ENCODE measurements around the gene CKS1B. TPM values are rescaled to one million over a fixed set of nuclear protein-coding genes. Genes with fewer than 3 reads are reported as not detected.
A peak's percentile ranks its signal among the peaks of the same experiment; 100 is the strongest.

Gene CKS1B
- total RNA-seq, 6 experiments from 2014 or later: 52.7 to 111 (median 98.8) TPM

GRCh38 chr1:154951901-154952657 lies 22.4 kb upstream of the CKS1B start:
- peaks cover 7% of the 10 kb centered on the region for H3K27me3 Mint-ChIP-seq (ENCODE audit: insufficient read depth)
- H3K27ac Mint-ChIP-seq: no peak overlapping the region
- no peaks in the 10 kb centered on the region for H3K36me3 Mint-ChIP-seq (ENCODE audit: low read depth)
- H3K9me3 Mint-ChIP-seq: no peaks in the 10 kb centered on the region
- no peak overlapping the region for H3K4me3 Mint-ChIP-seq
- H3K4me1 Mint-ChIP-seq (ENCODE audit: low read depth): peaks cover 25% of the 10 kb centered on the region
- no peak for DNase-seq
- no peak for TF ChIP-seq CTCF (IDR thresholded peaks at IDR 0.05)

- DNase-seq: no peak
- H3K9me3 Mint-ChIP-seq: no peaks in the 10 kb centered on the region
- H3K4me3 Mint-ChIP-seq: no peak overlapping the region
- no peaks in the 10 kb centered on the region for H3K36me3 Mint-ChIP-seq (ENCODE audit: low read depth)
- H3K4me1 Mint-ChIP-seq (ENCODE audit: low read depth): peaks cover 31% of the 10 kb centered on the region
- no peak overlapping the region for H3K27ac Mint-ChIP-seq
- peaks cover 4% of the 10 kb centered on the region for H3K27me3 Mint-ChIP-seq (ENCODE audit: insufficient read depth)
- TF ChIP-seq CTCF (IDR thresholded peaks at IDR 0.05): no peak
These were observed 21.8 kb upstream of the CKS1B start for GRCh38 chr1:154952664-154953063.

DNA sequence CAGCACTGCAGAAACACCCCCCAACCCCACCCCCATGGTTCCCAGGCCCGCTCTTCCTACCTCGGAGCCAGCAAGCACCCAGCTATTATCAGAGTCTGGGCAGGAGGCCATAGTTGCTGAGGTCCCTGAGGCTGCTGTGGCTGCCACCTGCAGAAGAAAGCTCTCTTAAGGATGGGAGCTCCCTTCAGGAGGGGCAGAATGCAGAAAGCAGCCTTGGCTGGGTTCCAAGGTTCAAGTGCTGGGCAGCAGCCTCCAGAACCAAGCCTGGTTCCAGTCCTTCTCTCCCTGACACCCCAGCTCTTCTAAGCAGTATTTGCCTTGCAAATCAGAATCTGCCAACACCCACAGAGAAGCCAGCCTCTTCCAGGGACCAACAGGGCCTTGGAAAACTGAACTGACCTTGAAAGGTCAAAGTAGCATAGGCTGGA lies 20.9 kb upstream of the CKS1B start:
- peaks cover 4% of the 10 kb centered on the region for H3K27me3 Mint-ChIP-seq (ENCODE audit: insufficient read depth)
- no peak overlapping the region for H3K4me3 Mint-ChIP-seq
- no peaks in the 10 kb centered on the region for H3K36me3 Mint-ChIP-seq (ENCODE audit: low read depth)
- H3K4me1 Mint-ChIP-seq (ENCODE audit: low read depth): peaks cover 32% of the 10 kb centered on the region
- DNase-seq: no peak
- no peak overlapping the region for H3K27ac Mint-ChIP-seq
- H3K9me3 Mint-ChIP-seq: no peaks in the 10 kb centered on the region
- no peak for TF ChIP-seq CTCF (IDR thresholded peaks at IDR 0.05)

- no peak for DNase-seq
- peak overlapping the region; percentile 95; the same call in 1 of the 2 replicates for H3K4me3 Mint-ChIP-seq
- H3K36me3 Mint-ChIP-seq (ENCODE audit: low read depth): no peaks in the 10 kb centered on the region
- peak overlapping the region; percentile 97 for H3K27ac Mint-ChIP-seq
- H3K4me1 Mint-ChIP-seq (ENCODE audit: low read depth): peaks cover 32% of the 10 kb centered on the region
- no peaks in the 10 kb centered on the region for H3K9me3 Mint-ChIP-seq
- no peak for TF ChIP-seq CTCF (IDR thresholded peaks at IDR 0.05)
- H3K27me3 Mint-ChIP-seq (ENCODE audit: insufficient read depth): peaks cover 4% of the 10 kb centered on the region
These were observed 19.9 kb upstream of the CKS1B start for GRCh38 chr1:154954541-154954940.

DNA sequence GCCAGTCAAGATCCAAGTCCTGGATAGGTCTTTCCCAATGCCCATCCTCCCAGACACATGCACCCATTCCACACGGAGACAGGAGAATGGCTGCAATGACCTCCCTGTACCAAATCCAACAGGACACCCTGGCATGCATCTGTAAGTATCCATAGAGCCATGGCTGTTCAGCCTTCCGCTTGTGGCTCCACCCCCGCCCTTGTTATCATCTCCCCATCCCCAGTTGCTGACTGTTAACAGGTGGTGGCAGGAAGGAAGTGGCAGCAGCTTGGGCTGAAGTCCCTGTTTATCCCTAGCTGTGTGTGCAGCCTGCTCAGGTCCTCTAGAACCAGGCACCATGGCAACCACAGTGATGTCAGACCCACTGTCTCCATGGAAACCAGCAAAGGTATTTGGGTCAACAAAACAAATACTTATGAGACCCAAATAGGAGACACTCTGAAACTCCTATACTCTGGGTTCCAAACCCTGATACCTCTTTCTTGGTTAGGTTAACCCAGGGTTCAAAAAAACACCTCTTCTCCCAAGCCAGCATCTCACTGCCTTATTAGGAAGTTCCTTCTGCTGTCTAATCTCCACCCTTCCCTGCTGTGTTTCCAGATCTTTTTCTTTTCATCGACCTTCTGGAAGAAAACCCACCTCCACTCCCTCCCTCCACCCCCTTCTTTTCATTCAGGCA lies 19.3 kb upstream of the CKS1B start:
- peak overlapping the region; percentile 97 for H3K27ac Mint-ChIP-seq
- peaks cover 32% of the 10 kb centered on the region for H3K4me1 Mint-ChIP-seq (ENCODE audit: low read depth)
- TF ChIP-seq CTCF (IDR thresholded peaks at IDR 0.05): no peak
- H3K9me3 Mint-ChIP-seq: no peaks in the 10 kb centered on the region
- H3K36me3 Mint-ChIP-seq (ENCODE audit: low read depth): no peaks in the 10 kb centered on the region
- DNase-seq: peak; percentile 86
- peaks cover 4% of the 10 kb centered on the region for H3K27me3 Mint-ChIP-seq (ENCODE audit: insufficient read depth)
- peak overlapping the region; percentile 95 for H3K4me3 Mint-ChIP-seq

All from HFFc6 (cell line).